ENCODE measurements around the gene RDM1. TPM values are rescaled to one million over a fixed set of nuclear protein-coding genes. Genes with fewer than 3 reads are reported as not detected.
"Not testable (repeated sequence)": the region's sequence is repeated elsewhere in the genome, so short reads cannot be mapped to it uniquely, and the experiment has no call there.

RDM1 gene
- total RNA-seq, 1 donor = not detected

GRCh38 chr17:35914354-35914753, 16.2 kb downstream of the RDM1 start:
- Histone ChIP-seq H3K4me1 (ENCODE audit: insufficient read depth, low read length) (no peaks in the 10 kb centered on the region), H3K27me3 (ENCODE audit: insufficient read depth, low read length) (no peaks in the 10 kb centered on the region), H3K4me3 (ENCODE audit: low read length) (no peak overlapping the region), H3K9me3 (ENCODE audit: low read depth, low read length) (no peaks in the 10 kb centered on the region)

GRCh38 chr17:35913609-35914008, 17.0 kb downstream of the RDM1 start:
- Histone ChIP-seq H3K9me3 (ENCODE audit: low read depth, low read length) (no peaks in the 10 kb centered on the region), H3K4me1 (ENCODE audit: insufficient read depth, low read length) (no peaks in the 10 kb centered on the region), H3K27me3 (ENCODE audit: insufficient read depth, low read length) (no peaks in the 10 kb centered on the region), H3K4me3 (ENCODE audit: low read length) (no peak overlapping the region)

- no peak overlapping the region for H3K4me3 ChIP-seq (ENCODE audit: low read length)
- H3K4me1 ChIP-seq (ENCODE audit: insufficient read depth, low read length) = no peaks in the 10 kb centered on the region
- H3K27me3 ChIP-seq (ENCODE audit: insufficient read depth, low read length) = no peaks in the 10 kb centered on the region
- no peaks in the 10 kb centered on the region for H3K9me3 ChIP-seq (ENCODE audit: low read depth, low read length)
Observed at GRCh38 chr17:35912942-35913341, 17.6 kb downstream of the RDM1 start.

- Histone ChIP-seq H3K4me1 (ENCODE audit: insufficient read depth, low read length) (no peaks in the 10 kb centered on the region), H3K9me3 (ENCODE audit: low read depth, low read length) (no peaks in the 10 kb centered on the region), H3K4me3 (ENCODE audit: low read length) (no peak overlapping the region), H3K27me3 (ENCODE audit: insufficient read depth, low read length) (no peaks in the 10 kb centered on the region)
Observed at GRCh38 chr17:35912339-35912912, 18.1 kb downstream of the RDM1 start.

GRCh38 chr17:35909408-35909807, 21.2 kb downstream of the RDM1 start:
- Histone ChIP-seq H3K4me3 (ENCODE audit: low read length) (no peak overlapping the region), H3K9me3 (ENCODE audit: low read depth, low read length) (no peaks in the 10 kb centered on the region), H3K27me3 (ENCODE audit: insufficient read depth, low read length) (no peaks in the 10 kb centered on the region), H3K4me1 (ENCODE audit: insufficient read depth, low read length) (no peaks in the 10 kb centered on the region)

- Histone ChIP-seq H3K27me3 (ENCODE audit: insufficient read depth, low read length) (no peaks in the 10 kb centered on the region), H3K4me1 (ENCODE audit: insufficient read depth, low read length) (no peaks in the 10 kb centered on the region), H3K9me3 (ENCODE audit: low read depth, low read length) (no peaks in the 10 kb centered on the region), H3K4me3 (ENCODE audit: low read length) (no peak overlapping the region)
Observed at GRCh38 chr17:35907691-35908090, 22.9 kb downstream of the RDM1 start.

- no peaks in the 10 kb centered on the region for H3K9me3 ChIP-seq (ENCODE audit: low read depth, low read length)
- no peaks in the 10 kb centered on the region for H3K4me1 ChIP-seq (ENCODE audit: insufficient read depth, low read length)
- no peaks in the 10 kb centered on the region for H3K27me3 ChIP-seq (ENCODE audit: insufficient read depth, low read length)
- no peak overlapping the region for H3K4me3 ChIP-seq (ENCODE audit: low read length)
Observed at GRCh38 chr17:35906926-35907637, 23.5 kb downstream of the RDM1 start.

- Histone ChIP-seq H3K9me3 (ENCODE audit: low read depth, low read length) (no peaks in the 10 kb centered on the region), H3K27me3 (ENCODE audit: insufficient read depth, low read length) (no peaks in the 10 kb centered on the region), H3K4me3 (ENCODE audit: low read length) (no peak overlapping the region), H3K4me1 (ENCODE audit: insufficient read depth, low read length) (peaks cover 7% of the 10 kb centered on the region)
Observed at GRCh38 chr17:35906191-35906925, 24.2 kb downstream of the RDM1 start.

- peaks cover 34% of the 10 kb centered on the region for H3K4me1 ChIP-seq (ENCODE audit: insufficient read depth, low read length)
- H3K4me3 ChIP-seq (ENCODE audit: low read length) = no peak overlapping the region
- H3K9me3 ChIP-seq (ENCODE audit: low read depth, low read length) = no peaks in the 10 kb centered on the region
- H3K27me3 ChIP-seq (ENCODE audit: insufficient read depth, low read length) = no peaks in the 10 kb centered on the region
Observed at GRCh38 chr17:35903451-35903850, 27.1 kb downstream of the RDM1 start.

GRCh38 chr17:35901631-35902175, 28.9 kb downstream of the RDM1 start:
- no peaks in the 10 kb centered on the region for H3K9me3 ChIP-seq (ENCODE audit: low read depth, low read length)
- H3K4me1 ChIP-seq (ENCODE audit: insufficient read depth, low read length) = peaks cover 51% of the 10 kb centered on the region
- H3K27me3 ChIP-seq (ENCODE audit: insufficient read depth, low read length) = no peaks in the 10 kb centered on the region
- no peak overlapping the region for H3K4me3 ChIP-seq (ENCODE audit: low read length)

GRCh38 chr17:35900708-35901480, 29.7 kb downstream of the RDM1 start:
- Histone ChIP-seq H3K9me3 (ENCODE audit: low read depth, low read length) (no peaks in the 10 kb centered on the region), H3K4me3 (ENCODE audit: low read length) (no peak overlapping the region), H3K4me1 (ENCODE audit: insufficient read depth, low read length) (peaks cover 59% of the 10 kb centered on the region), H3K27me3 (ENCODE audit: insufficient read depth, low read length) (no peaks in the 10 kb centered on the region)

GRCh38 chr17:35900280-35900679, 30.3 kb downstream of the RDM1 start:
- Histone ChIP-seq H3K4me1 (ENCODE audit: insufficient read depth, low read length) (peaks cover 65% of the 10 kb centered on the region), H3K4me3 (ENCODE audit: low read length) (no peak overlapping the region), H3K9me3 (ENCODE audit: low read depth, low read length) (no peaks in the 10 kb centered on the region), H3K27me3 (ENCODE audit: insufficient read depth, low read length) (no peaks in the 10 kb centered on the region)

GRCh38 chr17:35898283-35899070, 32.1 kb downstream of the RDM1 start:
- H3K4me1 ChIP-seq (ENCODE audit: insufficient read depth, low read length) = peaks cover 73% of the 10 kb centered on the region
- no peak overlapping the region for H3K4me3 ChIP-seq (ENCODE audit: low read length)
- no peaks in the 10 kb centered on the region for H3K27me3 ChIP-seq (ENCODE audit: insufficient read depth, low read length)
- H3K9me3 ChIP-seq (ENCODE audit: low read depth, low read length) = no peaks in the 10 kb centered on the region

- H3K27me3 ChIP-seq (ENCODE audit: insufficient read depth, low read length); H3K9me3 ChIP-seq (ENCODE audit: low read depth, low read length); H3K4me3 ChIP-seq (ENCODE audit: low read length): not testable (repeated sequence)
- H3K4me1 ChIP-seq (ENCODE audit: insufficient read depth, low read length) = peaks cover 79% of the 10 kb centered on the region
Observed at GRCh38 chr17:35897772-35898171, 32.8 kb downstream of the RDM1 start.

Measured in mononuclear cell (primary cell).